HG03442 (cell line): ENCODE results near the gene DEPDC5.

Experiments
- ATAC-seq: cut with Tn5 transposase; IDR thresholded peaks from one replicate; pipeline ENCODE4 v1.9.1; 2021; ENCODE audit warnings: mild to moderate bottlenecking, moderate library complexity; ENCODE audit not compliant: unreplicated experiment

DEPDC5 gene

DNA sequence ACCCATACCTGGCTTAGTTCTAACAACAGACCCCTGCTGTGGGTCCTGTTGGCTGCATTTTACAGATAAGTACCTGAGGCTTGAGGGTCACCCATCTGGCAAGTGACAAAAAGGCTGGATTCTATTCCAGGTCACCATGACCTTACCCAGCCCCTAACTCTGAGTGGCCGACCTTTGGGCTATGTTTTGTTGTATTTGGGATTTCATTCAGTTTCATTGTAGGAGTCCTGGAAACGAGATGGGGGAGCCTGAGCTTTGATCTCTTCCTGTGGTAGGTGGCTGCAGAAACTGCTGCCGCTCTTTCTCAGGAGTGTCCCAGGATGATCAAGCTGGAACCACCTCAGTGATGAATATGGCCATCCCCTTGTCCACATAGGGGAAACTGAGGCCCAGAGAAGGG, 165.9 kb downstream of the DEPDC5 start:
- no peak for ATAC-seq

DNA sequence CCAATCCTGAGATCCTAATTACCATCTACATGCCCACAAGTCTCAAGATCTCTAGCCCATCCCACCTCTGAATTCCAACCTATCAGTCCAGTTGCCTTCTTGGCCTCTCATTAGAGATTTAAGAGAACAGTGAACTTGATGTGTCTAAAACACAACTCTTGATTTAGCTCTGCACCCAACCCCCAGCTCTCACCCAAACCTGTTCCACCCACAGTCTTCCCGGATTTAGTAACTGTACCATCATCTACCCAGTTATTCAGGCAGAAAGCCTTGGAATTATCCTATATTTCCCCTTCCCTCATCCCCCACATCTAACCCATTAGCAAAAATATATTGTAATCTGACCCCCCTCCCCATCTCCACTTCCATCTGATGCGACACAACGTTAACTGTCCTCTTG, 166.5 kb downstream of the DEPDC5 start:
- ATAC-seq = no peak

DNA sequence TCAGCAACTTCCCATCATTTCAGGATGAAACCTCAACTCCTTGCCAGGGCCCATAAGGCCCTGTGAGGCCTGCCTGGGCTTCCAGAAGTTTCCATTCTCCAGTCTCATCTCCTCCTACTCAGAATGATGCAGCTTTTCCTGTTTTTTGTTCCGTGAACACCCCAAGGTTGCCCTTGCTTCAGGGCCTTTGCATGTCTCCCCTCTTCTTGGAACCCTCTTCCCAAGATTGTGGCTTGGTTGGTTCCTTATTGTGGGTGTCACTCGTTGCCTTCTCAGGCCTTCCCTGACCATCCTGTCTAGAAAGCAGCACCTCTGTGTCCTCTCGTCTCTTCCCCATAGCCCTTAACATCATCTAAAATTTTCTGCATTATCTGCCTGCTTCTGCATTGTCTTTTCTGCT, 167.3 kb downstream of the DEPDC5 start:
- ATAC-seq = no peak

DNA sequence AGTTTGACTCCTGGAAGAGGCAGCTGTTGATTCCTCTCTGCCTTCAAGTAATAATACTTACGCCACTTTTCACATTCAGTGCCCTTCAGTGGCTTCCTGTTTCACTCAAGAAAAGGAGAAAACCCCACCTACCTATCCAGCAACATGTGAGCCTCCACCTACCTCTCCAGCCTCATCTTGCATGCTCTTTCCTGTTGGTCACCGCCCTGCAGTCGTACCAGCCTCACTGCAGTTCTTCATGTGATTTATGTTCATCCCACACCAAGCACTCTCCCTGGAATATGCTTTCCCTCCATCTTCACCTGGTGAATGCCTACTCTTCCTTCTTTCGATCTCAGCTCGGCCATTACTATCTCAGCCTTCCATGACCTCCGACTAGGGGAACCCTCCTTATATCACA, 168.7 kb downstream of the DEPDC5 start:
- ATAC-seq = no peak

DNA sequence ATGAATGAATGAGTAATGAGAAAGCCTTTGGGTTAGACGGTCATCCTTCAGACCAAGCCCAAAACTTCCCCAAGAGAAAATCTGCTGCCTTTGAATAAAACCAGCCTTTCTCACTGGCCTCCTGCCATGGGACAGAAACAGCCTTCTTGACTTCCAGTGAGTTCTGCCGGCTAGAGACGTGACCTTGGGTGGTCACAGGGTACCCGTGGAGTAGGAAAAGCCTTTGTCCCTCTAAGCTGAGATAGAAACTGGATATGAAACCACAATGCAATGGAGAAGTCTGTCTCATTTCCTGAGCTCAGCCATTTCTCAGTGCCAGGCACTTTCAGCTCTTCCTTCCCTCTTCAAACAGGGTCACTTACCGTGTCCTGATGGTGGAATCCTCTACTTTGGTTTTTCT, 169.3 kb downstream of the DEPDC5 start:
- ATAC-seq = no peak

DNA sequence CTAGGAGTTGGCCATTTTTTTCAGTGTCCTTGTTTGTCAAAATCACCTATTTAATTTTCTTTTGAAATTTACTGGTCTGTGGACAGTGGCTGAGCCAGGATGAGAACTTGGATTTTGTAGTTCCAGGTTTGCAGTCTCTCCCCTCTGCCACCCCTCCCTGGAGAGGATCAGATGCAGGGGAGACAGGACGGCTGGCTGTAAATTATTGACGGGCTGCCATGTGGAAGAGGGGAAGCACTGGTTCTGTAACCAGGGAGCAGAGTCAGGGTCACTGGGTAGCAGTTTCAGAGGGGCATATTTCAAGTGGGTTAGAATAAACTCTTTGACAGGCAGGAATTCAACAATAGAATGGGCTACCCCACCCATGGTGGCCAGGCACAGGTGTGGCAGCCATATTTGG, 169.9 kb downstream of the DEPDC5 start:
- no peak for ATAC-seq

DNA sequence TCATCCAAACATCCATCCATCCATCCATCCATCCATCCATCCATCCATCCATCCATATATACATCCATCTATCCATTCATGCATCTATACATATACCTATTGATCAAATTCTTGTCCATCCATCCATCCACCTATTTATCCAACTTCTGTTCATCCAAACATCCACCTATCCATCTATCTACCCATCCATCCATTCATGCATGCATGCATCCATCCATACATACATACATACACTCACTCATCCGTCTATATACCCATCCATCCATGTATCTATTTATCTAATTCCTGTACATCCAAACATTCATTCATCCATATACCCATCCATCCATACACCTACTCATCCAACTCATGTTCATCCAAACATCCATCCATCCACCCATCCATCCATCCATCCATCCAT, 171.2 kb downstream of the DEPDC5 start:
- ATAC-seq = no peak

DNA sequence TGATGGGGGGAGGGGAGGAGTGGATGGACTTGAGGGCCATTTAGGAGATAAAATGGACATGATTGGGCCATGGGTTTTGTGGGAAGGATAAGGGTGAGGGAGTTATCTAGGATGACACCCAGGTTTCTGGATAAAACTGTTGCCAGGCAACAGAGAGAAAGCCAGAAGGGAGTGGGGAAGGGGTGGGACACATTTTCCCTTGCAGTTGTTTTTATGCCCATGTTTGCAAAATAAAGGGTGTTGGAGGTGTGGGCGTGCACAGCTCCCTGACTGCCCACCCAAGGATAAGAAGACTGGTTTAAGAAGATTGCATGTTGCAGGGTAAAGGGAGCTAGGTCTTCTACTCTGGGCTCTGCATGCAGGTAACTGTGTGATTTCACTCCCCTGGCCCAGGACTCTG, 172.2 kb downstream of the DEPDC5 start:
- ATAC-seq = no peak

DNA sequence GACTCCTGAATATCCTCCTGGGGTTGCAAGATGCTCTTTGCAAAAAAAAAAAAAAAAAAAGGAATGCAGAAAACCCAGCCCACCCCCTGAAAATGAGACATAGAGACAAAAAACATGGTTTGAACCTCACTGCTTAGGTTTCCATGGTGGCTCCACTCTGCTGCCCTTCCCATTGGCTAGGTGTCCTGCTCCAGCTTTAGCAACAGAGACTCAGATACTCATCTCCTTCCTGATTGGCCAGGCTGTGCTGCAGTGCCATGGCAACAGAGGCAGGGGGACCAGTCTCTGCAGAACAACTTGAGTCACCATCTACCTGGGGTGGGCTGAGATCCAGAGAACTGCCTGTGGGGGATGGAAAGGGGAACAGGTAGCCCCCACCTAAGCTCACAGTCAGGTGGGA, 173.2 kb downstream of the DEPDC5 start:
- no peak for ATAC-seq

DNA sequence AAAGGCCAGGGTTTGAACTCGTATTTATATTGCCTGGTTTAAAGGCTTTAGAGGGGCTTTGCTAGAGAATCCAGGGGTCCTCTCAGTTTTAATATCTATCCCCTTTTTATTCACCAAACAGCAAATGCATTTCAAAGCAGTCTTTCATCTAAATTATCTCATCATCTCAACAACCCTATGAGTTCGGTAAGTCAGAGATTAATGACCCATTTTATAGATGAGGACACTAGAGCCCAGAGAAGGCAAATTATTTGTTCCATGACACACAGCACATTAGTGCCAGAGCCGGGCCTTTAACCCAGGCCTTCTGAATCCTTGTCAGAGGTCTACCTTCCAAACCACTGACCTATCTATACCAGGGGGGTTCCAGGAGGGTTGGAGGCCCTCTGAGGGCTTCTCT, 173.7 kb downstream of the DEPDC5 start:
- ATAC-seq = no peak

DNA sequence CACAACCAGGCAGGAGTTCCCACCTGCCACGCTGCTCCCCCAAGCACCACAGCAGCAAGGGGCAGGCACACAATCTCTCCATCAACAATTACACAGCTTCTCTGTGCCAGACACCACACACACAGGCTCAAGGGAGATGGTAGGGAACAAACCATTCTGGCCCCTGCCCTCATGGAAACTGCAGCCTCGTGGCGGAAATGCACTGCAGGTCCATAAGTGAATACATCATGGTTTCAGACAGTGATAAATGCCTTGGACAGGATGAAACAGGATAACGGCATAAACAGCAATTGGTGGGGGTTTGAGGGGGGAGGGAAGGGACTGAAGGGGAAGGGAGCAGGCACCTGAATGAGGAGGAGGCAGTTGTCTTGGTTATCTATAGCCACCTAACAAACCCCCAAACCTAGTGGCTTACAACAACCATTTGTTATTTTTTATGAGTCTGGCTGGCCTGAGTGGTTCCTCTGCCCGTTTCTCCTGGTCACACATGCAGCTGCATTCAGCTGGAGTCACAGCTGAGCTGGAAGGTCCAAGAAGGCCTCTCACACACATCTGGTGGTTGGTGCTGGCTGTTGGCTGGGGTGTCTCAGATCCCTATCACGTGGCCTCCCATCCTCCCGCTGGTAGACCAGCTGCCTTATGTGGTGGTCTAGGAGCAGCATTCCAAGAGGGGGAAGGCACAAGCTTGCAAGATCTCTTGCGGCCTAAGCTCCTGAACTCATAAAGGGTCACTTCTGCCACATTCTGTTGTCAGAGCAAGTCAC, 175.5 kb downstream of the DEPDC5 start:
- no peak for ATAC-seq

DNA sequence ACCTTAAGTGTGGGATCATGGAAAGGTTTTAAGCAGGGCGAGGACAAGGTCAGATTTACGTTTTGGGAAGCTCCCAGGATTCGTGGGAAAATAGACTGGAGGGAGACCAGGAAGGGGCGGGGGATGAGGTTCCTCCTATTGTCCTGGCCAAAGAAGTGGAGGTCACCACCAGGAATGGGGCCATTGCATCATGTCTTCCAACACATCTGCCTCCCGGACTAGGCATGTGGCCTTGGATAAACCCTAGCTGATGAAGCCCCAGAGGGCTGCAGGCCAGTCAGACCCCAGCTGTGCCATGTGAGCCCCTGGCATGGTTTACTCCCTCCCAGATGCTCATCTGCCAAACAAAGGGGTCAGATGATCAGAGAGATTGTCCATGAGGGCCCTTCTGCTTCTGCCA, 179.0 kb downstream of the DEPDC5 start:
- no peak for ATAC-seq

DNA sequence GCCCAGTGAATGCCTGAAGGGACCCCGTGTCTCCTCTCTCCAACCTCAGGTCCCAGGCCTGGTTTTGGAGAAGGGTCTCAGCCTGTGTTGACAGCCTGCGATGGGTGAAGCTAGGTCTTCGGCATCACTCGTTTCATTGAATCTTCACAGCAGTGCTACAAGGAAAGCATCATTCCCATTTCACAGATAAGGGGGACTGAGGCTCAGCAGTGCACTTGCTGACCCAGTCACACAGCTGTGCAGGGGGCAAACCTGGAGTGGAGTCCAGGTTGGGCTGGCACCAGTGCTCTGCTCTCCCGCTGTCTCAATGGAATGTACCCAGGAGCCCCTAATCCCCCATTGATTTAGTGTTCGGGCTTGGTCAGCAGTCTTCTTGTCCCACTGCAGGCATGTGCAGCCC, 179.6 kb downstream of the DEPDC5 start:
- no peak for ATAC-seq

DNA sequence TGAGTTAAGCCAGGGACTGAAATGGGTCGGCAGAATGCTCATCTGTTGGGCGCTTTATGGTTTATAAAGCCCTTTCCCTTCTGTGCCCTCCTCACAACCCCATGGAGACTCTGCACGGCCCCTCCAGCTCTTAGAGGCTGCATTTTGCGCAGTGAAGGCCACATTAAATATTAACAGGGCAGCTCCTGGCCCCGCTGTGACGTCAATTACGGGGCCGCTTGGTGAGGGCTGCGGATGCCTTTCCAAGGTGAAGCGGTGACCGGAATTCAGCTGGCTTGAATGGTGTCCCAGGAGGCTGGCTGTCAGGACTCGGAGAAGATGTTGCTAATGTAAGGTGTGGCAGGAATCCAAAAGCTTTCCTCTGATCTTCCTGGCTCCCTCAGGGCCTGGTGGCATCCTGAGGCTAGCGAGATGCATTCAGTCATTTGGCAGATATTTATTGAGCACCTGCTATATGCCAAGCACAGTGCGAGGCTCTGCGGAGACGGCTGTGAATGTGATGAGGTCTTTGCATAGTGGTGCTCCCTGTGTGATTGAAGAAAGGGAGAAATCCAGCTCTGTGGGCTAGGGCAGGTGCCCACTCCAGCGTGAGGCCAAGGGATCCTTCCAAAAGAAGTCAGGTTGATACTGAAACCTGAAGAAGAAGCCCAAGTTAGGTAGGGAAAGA, 180.1 kb downstream of the DEPDC5 start:
- ATAC-seq = no peak

DNA sequence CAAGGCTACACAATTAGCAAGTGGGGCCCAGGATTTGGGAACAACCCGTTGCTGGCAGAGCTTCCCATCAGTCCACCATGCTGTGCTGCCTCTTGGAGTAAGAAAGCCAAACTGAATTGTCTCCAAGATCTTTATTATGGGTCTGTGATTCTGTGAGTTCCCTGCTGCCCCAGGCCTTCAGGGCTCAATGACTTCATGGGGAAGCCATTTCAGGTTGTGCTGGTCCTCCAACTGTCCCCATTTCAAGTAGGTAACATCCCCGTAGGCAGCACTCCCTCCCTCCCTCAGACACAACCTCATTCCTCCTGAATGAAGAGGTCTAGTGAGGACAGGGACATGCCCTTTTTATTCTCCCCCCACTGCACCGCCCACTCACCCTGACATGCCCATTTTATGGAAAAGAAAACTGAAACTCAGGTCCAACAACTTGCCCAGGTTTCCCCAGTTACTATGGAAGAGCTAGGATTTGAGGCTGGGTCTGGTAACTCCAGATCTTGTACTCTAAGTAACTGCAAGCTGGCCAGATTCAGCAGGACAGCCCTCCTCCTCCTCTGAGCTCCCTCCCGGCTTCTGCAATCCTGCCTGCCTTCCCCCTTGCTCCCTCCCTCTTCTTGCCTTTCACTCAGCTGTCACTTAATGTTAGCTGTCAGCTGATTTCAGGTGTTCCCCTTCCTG, 182.3 kb downstream of the DEPDC5 start:
- no peak for ATAC-seq

DNA sequence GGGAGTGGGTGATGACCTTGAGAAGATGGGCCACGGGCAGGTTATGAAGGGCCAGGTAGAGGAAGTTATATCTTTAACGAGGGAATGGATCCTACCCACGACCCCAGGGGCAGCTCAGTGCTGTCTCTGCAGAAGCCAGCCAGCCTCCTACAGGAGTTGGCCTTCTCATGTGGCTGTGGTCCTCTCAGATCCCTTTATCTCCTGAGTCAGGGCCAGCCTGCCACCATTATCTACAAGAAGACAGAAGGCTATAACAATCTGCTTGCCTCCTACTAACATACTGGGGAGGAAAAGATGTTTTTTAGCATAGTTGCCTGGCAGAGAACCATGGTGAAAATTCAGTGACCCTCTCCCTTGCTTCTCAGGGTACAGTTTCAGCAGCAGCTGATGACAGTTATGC, 183.5 kb downstream of the DEPDC5 start:
- ATAC-seq = no peak

DNA sequence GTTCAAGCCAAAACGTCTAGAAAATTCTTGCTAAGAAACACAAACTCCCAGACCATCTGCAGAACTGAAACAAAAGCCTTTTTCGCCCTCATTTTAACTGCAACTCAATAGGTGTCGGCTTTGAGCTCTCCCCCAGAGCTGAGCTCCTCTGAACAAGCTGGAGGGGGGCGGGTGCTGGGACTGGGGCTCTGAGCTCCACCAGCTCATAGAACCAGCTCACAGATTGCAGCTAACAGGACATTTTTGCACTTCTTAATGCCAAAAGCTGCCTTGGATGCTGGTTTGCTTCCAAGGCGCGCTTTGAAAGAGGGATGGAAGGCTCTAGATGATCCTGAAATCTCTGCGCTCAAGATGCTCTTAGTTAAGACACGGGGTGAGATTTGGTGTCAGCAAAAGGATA, 184.5 kb downstream of the DEPDC5 start:
- ATAC-seq = no peak

DNA sequence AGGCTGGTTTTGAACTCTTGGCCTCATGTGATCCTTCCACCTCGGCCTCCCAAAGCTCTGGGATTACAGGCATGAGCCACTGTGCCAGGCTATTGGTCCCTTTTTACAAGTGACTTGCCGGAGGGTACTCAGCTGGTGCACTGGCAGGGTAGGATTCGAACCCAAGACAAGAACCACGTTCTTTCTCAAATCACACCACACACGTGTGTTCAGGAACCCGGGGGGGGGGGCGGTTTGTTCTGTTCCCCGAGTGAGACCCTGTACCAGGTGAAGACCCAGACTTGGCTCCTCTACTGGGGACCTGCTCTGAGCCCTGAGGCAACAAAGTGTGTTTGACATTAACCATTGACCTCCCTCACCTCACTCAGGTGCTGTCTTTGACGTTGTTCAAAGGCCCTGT, 186.7 kb downstream of the DEPDC5 start:
- no peak for ATAC-seq

DNA sequence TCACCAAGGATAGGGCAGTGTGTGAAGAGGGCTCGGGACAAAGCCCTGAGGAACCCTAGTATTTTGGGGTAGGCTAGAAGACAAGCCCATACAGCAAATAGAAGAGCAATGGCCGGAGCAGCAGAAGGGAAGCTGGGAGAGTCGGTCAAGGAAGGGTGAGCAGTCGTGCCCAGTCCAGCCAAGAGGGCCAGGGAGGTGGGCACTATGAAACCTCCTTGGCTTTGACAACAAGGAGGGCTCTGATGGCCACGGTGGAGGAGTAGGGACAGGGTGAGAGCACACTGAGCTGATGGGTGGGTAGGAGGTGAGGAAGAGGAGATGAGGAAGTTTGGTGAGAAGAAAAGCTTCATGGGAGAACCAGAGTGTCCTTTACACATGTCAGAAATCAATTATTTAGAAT, 188.3 kb downstream of the DEPDC5 start:
- no peak for ATAC-seq

DNA sequence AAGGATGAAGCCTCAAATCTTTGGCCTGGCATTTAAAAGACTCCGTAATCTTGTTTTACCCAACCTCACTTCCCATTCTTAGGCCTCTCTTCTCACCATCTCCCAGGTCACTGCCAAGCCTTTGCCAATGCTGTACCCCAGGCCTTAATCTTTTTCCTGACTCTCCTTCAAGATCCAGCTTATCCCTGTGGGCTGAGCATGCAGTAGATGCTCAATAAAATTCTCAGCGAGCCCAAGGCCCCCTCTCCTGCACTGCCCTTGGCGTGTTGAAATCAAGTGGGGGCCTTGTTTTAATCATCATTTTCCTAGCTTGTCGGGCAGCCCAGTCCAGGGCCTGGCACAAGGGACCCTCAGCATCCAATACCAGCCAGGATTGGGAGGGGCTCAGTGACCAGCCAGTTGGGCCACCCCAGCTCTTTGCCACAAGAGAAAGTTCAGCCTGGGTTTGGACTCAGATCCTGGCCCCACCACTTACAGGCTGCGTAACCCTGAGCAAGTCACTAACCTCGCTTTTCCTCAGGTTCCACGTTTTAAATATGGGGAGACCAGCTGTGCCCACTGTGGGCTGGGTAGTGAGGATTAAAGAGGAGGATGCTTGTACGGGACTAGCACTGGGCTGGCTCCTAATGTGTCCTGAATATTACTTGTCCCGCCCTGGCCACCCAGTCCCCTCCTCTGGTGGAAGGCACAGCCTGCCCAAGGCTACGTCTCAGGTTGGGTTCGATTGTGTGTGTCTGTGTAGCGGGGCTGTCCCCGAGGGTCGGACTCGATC, 189.6 kb downstream of the DEPDC5 start:
- no peak for ATAC-seq

DNA sequence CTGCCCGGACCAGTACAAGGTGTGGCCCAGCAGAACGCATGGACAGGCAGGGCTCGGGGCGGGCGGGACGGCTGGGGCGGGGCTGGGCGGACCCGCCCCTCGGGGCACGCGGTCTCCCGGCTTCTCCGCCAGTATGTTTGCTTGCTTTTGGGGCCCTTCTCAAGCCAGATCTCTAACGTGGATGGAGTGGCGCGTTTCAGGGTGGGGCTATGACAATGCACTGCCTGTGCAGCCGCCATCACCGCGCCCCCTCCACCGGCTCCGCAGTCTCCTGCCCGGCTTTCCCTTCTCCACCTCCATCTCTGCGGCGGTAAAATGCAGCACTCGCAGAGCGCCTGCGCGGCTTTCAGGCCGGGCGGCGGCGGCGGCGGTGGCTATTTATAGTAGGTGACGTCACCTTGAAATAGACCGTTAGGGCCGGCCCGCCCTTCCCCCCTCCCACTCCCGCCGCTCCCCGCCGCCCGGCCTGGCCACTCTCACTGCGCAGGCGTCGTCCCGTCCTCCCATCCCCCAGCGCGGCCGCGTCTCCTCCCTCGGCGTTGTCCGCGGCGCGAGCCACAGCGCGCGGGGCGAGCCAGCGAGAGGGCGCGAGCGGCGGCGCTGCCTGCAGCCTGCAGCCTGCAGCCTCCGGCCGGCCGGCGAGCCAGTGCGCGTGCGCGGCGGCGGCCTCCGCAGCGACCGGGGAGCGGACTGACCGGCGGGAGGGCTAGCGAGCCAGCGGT, 190.3 kb downstream of the DEPDC5 start, which contains the start of gene YWHAH:
TSS of gene YWHAH (plus strand) at position 558 of the 722 bp plus-strand sequence. CDS start 199 bp downstream, outside the sequence.
- peak; percentile 59 for ATAC-seq
